ENCODE data around the gene FADS2.
A peak's percentile ranks its signal among the peaks of the same experiment; 100 is the strongest.

The FADS2 gene

DNA sequence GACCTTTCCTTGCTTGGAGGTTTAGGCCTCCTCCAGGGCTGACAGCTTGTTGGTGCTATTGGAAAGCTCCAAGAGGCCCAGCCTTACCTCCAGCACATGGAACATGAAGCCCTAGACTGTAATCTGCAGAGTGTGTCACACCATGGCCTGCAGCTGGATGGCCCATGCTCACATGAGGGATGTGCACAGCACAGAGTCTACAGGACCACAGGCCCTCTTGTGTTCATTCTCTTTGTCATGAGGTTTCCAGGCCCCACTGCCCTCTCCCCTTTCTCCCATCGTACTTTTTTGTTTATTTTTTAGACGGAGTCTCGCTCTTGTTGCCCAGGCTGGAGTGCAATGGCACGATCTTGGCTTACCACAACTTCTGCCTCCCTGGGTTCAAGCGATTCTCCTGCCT, 21.3 kb upstream of the FADS2 start:
- Mint-ChIP-seq H3K9me3 (no peaks in the 10 kb centered on the region), H3K27me3 (ENCODE audit: low read depth) (no peaks in the 10 kb centered on the region), H3K36me3 (ENCODE audit: low read depth) (peaks cover 60% of the 10 kb centered on the region), H3K4me3 (no peak overlapping the region), H3K4me1 (ENCODE audit: low read depth) (peaks cover 8% of the 10 kb centered on the region), H3K27ac (no peak overlapping the region)

DNA sequence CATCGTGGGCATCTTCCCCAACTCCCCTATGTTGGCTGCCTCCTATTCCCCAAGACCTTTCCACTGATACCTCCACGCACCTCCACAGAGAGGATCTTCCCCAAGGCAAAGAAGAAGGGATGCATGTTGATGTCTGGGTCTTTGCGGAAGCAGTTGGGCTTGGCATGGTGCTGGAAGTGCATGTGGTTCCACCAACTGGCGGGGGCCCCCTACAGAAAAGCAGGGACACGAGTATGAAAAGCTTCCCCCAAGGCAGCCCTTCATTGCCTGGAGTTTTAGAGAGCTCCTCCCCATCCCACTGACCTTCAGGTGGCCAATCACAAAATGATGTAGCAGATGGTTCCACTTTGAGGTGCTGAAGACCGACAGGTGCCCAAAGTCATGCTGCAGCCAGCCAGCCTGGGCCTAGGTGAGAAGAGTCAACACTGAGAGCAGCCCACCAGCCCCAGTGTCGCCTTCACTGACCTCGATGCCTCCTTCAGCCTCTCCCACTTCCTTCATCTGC, 17.4 kb upstream of the FADS2 start:
- no peak overlapping the region for H3K27ac Mint-ChIP-seq
- H3K4me1 Mint-ChIP-seq (ENCODE audit: low read depth) = peaks cover 16% of the 10 kb centered on the region
- no peaks in the 10 kb centered on the region for H3K9me3 Mint-ChIP-seq
- no peak overlapping the region for H3K4me3 Mint-ChIP-seq
- no peaks in the 10 kb centered on the region for H3K27me3 Mint-ChIP-seq (ENCODE audit: low read depth)
- H3K36me3 Mint-ChIP-seq (ENCODE audit: low read depth) = peaks cover 49% of the 10 kb centered on the region

DNA sequence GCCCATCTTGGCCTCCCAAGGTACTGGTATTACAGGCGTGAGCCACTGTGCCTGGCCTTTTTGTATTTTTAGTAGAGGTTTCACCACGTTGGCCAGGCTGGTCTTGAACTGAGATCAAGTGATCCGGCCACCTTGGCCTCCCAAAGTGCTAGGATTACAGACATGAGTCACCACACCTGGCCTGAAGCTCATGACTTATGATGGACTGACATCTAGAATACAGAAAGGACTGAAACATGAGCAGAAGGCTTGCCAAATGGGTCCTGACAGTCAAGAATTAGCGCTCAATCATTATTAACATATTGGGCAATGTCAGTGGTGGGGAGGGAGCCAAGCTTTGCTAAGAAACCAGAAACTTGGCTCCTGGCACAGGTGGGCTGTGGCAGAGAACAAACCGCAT, 16.3 kb upstream of the FADS2 start:
- Mint-ChIP-seq H3K27me3 (ENCODE audit: low read depth) (no peaks in the 10 kb centered on the region), H3K27ac (no peak overlapping the region), H3K9me3 (no peaks in the 10 kb centered on the region), H3K36me3 (ENCODE audit: low read depth) (peaks cover 45% of the 10 kb centered on the region), H3K4me3 (no peak overlapping the region), H3K4me1 (ENCODE audit: low read depth) (peaks cover 20% of the 10 kb centered on the region)

DNA sequence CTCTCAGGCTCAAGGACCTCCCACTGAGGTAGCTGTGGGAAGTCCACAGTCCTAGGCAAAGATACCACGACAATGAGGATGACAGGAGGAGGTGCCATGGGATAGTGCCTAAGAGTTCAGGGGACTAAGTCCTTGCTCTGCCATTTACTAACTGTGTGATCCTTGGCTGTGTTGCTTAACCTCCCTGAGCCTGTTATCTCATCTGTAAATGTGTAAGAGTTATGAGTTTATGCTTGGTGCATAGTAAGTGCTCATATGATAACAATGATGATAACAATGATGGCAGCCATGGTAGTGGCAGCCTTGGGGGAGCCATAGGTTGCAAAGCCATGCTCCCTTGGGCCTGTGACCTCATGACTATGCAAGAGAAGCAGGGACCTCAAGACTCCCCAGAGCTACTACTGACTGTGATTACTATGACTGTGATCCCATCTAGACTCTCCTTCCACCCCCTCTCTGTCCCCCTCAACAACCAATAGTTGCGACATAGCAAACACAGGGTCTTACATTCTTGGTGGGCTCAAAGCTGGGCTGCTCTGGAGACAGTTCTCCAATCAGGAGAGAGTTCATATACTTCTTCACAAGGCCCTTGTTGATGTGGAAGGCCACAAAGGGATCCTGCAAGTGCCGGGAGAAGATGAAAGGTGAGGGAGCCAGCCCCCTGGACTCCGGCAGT, 15.2 kb upstream of the FADS2 start:
- peaks cover 40% of the 10 kb centered on the region for H3K36me3 Mint-ChIP-seq (ENCODE audit: low read depth)
- H3K9me3 Mint-ChIP-seq = no peaks in the 10 kb centered on the region
- peaks cover 23% of the 10 kb centered on the region for H3K4me1 Mint-ChIP-seq (ENCODE audit: low read depth)
- H3K27me3 Mint-ChIP-seq (ENCODE audit: low read depth) = peaks cover 4% of the 10 kb centered on the region
- no peak overlapping the region for H3K4me3 Mint-ChIP-seq
- H3K27ac Mint-ChIP-seq = no peak overlapping the region

DNA sequence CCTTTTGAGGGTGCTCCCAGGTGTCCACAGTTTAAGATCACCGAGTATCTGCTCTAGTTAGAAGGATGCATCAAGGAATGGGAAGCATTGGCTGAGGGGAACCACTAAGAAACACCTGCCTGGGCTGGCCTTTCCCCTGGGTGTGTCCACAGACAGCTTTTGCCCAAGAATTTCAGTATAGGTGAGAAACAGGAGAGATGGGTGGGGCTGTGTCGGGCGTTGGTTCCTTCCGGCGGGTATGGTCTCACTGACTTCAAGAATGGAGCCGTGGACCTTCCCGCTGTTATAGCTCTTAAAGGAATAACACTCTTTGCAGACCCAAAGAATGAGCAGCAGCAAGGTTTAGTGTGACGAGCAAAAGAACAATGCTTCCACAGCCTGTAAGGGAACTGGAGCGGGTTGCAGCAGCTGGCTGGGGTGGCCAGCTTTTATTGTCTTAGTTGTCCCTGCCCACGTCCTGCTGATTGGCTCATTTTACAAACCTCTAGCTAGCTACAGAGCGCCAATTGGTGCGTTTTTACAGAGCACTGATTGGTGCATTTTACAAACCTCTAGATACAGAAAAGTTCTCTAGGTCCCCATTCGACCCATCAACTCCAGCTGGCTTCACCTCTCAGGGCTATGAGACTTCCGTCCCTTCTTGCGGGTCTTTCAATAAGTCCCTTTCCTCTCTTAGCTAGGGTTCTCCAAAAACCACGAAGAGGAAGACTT, 13.7 kb upstream of the FADS2 start:
- Mint-ChIP-seq H3K27ac (peak overlapping the region; percentile 93), H3K36me3 (ENCODE audit: low read depth) (peaks cover 31% of the 10 kb centered on the region), H3K4me3 (peak overlapping the region; percentile 99), H3K9me3 (no peaks in the 10 kb centered on the region), H3K4me1 (ENCODE audit: low read depth) (peaks cover 19% of the 10 kb centered on the region), H3K27me3 (ENCODE audit: low read depth) (peaks cover 5% of the 10 kb centered on the region)

DNA sequence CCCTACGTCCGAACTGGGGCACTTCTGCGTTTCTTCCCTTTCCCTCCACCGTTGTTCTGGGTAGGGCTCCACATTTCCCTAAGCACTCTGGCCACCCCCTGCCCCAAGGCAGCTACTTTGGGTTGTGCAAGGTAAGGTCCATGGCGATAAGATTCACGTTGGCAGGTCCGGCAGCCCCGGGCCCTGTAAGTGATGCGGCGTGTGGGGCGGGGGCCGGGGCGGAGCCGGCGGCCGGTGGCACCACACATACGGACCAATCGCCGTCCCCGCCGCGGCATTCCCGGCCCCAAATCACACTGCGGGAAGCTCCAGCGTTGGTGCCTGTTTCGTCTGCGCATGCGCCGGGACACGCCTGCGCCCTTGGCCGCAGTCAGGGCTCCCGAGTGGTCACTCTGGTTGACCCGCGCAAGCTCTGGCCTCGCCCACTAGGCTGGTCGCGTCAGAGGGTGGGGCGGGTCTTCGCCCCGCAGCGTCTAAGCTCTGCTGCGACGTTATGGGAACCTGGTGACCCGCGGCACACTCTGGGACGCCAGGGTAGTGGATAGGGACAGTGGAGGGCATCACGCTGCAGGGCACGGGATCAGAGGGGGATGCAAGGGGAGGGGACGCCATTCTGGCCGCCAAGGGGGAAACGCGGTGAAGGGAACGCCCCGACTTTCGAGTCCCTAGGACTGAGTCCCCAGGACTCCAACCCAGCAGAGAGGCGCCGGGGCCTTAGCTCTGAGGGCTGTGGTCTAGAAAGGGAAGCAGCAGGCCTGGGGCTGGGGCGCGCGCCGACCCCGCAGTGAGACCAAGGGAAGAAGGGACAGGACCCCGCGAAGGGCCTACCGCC, 12.9 kb upstream of the FADS2 start:
- Mint-ChIP-seq H3K4me1 (ENCODE audit: low read depth) (peaks cover 19% of the 10 kb centered on the region), H3K27me3 (ENCODE audit: low read depth) (peaks cover 5% of the 10 kb centered on the region), H3K9me3 (no peaks in the 10 kb centered on the region)

DNA sequence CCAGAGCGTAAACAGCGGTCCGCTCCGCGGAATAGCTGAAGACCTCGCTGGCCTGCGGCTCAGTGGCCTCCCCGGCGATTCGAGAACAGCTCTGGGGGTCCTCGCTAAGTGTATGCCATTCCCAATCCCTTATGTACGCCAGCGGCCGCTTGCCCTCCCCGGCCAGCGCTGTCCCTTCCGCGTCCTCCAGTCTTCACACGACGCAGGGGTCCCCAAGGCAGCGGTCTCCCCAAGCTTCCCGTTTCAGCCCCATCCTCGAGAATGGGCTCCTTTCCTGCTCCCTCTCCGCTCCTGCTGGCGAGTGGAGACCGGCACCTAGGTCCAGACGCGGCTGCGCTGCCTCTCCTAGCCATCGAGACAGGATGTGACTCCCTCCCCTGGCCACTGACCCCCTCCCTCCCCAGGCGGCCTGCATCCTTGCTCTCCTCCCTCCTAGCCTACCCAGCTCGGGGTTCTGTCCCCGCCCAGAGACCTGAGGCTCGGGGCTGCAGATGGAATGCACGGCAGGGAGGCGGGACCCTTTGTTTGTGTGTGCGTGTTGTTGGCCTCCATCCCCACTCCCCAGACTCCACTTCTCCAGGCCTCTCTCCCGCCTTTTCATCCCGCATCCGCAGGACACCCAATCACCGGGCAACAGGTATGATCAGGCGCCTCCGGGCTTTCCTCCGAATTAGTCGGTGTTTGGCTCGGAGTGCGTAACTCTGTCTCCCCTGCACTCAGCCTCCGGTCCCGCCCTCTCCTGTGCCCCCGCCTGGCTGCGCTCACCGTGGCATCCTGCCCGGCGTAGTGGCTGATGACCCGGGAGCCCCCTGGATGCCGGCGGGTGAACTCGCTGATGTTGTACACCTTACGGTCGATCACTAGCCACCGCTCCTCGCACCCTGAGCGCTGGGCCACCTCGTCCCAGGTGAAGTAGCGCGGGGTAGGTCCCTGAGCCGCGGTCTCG, 12.0 kb upstream of the FADS2 start:
- Mint-ChIP-seq H3K27me3 (ENCODE audit: low read depth) (peaks cover 5% of the 10 kb centered on the region), H3K27ac (peak overlapping the region; percentile 98), H3K9me3 (no peaks in the 10 kb centered on the region), H3K4me1 (ENCODE audit: low read depth) (peaks cover 19% of the 10 kb centered on the region), H3K36me3 (ENCODE audit: low read depth) (peaks cover 23% of the 10 kb centered on the region), H3K4me3 (peak overlapping the region; percentile 99)

More for the DNA sequence above, 12.9 kb upstream of the FADS2 start:
- Mint-ChIP-seq H3K36me3 (ENCODE audit: low read depth) (peaks cover 29% of the 10 kb centered on the region), H3K4me3 (peak overlapping the region; percentile 99), H3K27ac (peak overlapping the region; percentile 93)

DNA sequence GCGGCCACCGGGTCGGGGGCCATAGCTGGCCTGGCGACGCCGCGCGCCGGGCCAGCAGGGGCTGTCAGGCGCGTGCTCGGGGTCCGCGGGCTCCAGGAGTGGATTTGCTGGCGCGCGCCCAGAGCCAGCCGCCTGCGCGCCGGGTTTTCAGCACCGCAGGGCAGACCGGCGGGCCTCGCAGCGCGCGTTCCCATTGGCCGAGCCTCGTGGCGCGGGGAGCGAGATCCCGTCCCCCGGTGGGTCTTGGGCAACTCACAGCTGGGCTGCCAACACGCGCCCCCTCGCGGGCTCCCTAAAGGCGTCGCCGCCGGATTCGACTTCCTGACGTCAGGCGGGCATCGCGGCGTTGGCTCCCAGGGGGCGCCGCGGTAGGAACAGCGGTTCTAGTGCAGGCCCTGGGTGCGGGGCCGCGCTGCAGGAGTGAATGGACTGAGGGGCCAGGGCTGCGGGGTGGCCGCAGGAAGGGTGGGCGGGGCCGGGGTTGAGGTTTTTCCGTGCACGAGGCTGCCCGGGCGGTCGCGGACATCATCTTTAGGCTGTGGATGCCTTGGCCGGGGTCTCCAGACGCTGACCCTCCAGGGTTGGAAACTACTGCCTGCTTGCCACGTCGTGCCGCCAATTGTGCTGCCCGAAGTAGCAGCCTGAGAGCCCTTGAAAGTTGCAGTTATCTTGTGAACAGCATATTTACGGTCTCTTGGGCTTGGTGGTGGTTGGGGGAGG, 11.2 kb upstream of the FADS2 start, which contains the start of gene FADS1:
FADS1 (minus strand) TSS at position 268 of the 720 bp plus-strand sequence; CDS start at position 194, 74 bp downstream.
- Mint-ChIP-seq H3K9me3 (no peaks in the 10 kb centered on the region), H3K4me3 (peak within 1 kb of the TSS; percentile 99), H3K36me3 (ENCODE audit: low read depth) (peaks cover 21% of the 10 kb centered on the region), H3K27me3 (ENCODE audit: low read depth) (peaks cover 5% of the 10 kb centered on the region), H3K4me1 (ENCODE audit: low read depth) (peaks cover 19% of the 10 kb centered on the region), H3K27ac (peak within 1 kb of the TSS; percentile 98)

DNA sequence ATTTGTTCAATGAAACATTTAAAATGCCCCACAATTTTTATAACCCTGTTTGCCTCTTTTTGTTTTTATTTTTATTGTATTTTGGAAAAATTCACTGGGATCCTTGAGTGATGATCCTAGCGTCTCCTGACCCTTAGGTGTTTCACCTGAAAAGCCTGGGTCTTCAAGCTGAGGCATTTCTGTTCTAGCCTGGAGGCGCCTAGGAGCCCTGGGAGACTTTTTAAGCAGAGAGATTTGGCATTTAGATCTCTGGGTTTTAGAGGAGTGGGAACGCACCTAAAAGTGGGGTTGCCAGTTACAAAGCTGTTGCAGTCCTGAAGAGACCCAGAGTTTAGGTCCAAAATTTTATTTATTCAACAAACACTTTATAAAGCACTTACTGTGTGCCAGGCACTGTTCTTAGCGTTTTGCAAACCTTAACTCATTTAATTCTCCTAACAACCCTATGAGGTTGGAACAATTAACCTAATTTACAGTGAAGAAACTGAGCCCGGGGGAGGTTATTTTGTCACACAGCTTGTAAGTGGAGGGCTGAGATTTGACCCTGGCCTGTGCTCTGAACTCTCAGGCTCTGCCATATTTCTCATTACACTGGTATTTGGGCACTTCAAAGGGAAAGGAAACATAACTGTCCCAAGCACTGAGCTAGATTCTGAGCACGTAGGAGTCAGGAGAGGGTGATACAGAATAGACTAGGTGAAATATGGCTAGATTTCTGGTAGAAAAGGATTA, 10.5 kb upstream of the FADS2 start:
- peaks cover 5% of the 10 kb centered on the region for H3K27me3 Mint-ChIP-seq (ENCODE audit: low read depth)
- H3K4me1 Mint-ChIP-seq (ENCODE audit: low read depth) = peaks cover 18% of the 10 kb centered on the region
- peak overlapping the region; percentile 79 for H3K4me3 Mint-ChIP-seq
- peaks cover 16% of the 10 kb centered on the region for H3K36me3 Mint-ChIP-seq (ENCODE audit: low read depth)
- no peaks in the 10 kb centered on the region for H3K9me3 Mint-ChIP-seq
- no peak overlapping the region for H3K27ac Mint-ChIP-seq

DNA sequence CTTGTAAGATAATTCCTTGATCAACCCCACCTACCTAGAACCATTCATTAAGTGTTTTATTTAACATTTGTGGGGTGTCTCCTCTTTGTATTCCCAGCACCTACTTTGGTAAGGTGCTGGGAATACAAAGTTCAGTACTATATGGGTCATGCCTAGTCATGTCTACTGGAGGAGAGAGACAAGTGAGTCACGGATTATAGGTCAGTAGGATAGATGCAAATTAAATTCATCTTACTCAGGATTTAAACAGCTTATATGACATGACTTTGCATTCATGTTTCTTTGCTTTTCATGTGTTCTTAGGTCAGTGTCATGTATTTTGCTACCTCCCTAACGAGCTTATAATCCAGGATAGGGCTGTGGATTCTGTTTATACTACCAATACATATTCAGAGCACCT, 7.9 kb upstream of the FADS2 start:
- H3K27me3 Mint-ChIP-seq (ENCODE audit: low read depth) = peaks cover 5% of the 10 kb centered on the region
- no peak overlapping the region for H3K4me3 Mint-ChIP-seq
- peaks cover 11% of the 10 kb centered on the region for H3K4me1 Mint-ChIP-seq (ENCODE audit: low read depth)
- no peak overlapping the region for H3K27ac Mint-ChIP-seq
- H3K9me3 Mint-ChIP-seq = no peaks in the 10 kb centered on the region
- H3K36me3 Mint-ChIP-seq (ENCODE audit: low read depth) = peaks cover 2% of the 10 kb centered on the region

DNA sequence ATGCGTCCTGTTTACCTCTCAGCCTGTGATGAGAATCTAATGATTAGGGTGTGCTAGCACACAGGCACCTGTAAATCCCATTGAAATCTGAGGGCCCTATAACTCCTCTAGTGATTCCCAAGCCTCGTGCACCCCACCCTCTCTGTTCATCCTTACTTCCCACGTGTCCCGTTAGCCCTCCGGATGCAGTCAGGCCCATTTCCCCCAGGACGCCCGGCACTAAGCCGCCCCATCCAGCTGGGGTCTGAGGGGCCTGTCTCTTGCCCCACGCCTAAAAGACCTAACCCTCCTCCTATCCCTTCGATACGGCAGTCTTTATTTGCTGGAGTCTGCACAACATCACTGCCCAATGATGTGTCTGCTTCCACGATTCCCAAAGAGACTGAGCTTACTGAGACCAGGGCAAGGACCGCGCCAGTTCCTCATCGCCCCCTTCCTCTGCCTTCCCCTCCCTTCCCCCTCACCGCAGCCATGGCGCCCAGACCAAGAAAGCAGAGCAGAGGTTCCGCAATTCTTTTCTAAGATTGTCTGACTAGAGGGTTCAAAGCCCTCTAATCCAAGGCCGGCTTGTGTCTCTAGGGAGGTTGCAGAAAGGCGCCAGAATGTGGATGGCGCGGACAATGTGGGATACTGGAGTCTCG, 1.1 kb upstream of the FADS2 start:
- H3K36me3 Mint-ChIP-seq (ENCODE audit: low read depth) = peaks cover 5% of the 10 kb centered on the region
- H3K27ac Mint-ChIP-seq = peak overlapping the region; percentile 89
- peaks cover 34% of the 10 kb centered on the region for H3K4me1 Mint-ChIP-seq (ENCODE audit: low read depth)
- H3K27me3 Mint-ChIP-seq (ENCODE audit: low read depth) = no peaks in the 10 kb centered on the region
- peak overlapping the region; percentile 85 for H3K4me3 Mint-ChIP-seq
- H3K9me3 Mint-ChIP-seq = no peaks in the 10 kb centered on the region

DNA sequence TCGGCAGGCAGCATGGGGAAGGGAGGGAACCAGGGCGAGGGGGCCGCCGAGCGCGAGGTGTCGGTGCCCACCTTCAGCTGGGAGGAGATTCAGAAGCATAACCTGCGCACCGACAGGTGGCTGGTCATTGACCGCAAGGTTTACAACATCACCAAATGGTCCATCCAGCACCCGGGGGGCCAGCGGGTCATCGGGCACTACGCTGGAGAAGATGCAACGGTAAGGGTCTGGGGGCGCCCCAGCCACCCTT, 204 bp downstream of the FADS2 start:
- Mint-ChIP-seq H3K36me3 (ENCODE audit: low read depth) (peaks cover 8% of the 10 kb centered on the region), H3K9me3 (no peaks in the 10 kb centered on the region), H3K27ac (peak overlapping the region; percentile 93), H3K27me3 (ENCODE audit: low read depth) (no peaks in the 10 kb centered on the region), H3K4me1 (ENCODE audit: low read depth) (peaks cover 44% of the 10 kb centered on the region), H3K4me3 (peak overlapping the region; percentile 85)

All from T-helper 1 cell treated with Interleukin-12 subunit alpha and Interleukin-12 subunit beta and Interleukin-4 antibody, amounts not matched to agents 30 μg/mL and 1 μg/mL, for 36 hours (primary cell).